Subcutaneous abdominal adipose tissue (tissue), 5 donors: ENCODE data around the gene NXN.
A peak's percentile ranks its signal among the peaks of the same experiment; 100 is the strongest.
"Not testable (repeated sequence)": the region's sequence is repeated elsewhere in the genome, so short reads cannot be mapped to it uniquely, and the experiment has no call there.

Experiments used
- H3K27ac ChIP-seq: one replicate; pipeline ENCODE4 v1.7.0; 2013; ENCODE audit warnings: low read depth, mild to moderate bottlenecking, inconsistent platforms, low read length, moderate library complexity
- H3K27me3 ChIP-seq, 5 donors: one replicate each; pipeline ENCODE4 v1.7.0; 2013; ENCODE audit warnings: low read length in 5 of 5, inconsistent platforms in 1 of 5; ENCODE audit not compliant: control insufficient read depth in 5 of 5, insufficient read depth in 4 of 5
- H3K36me3 ChIP-seq, 5 donors: one replicate each; pipeline ENCODE4 v1.7.0; 2013; ENCODE audit warnings: low read length in 5 of 5; ENCODE audit not compliant: control insufficient read depth in 5 of 5, insufficient read depth in 5 of 5
- H3K4me1 ChIP-seq, 5 donors: one replicate each; pipeline ENCODE4 v1.7.0; 2013; ENCODE audit warnings: low read length in 5 of 5, mild to moderate bottlenecking in 3 of 5, moderate library complexity in 1 of 5; ENCODE audit not compliant: control insufficient read depth in 5 of 5, insufficient read depth in 5 of 5
- H3K4me3 ChIP-seq, 5 donors: one replicate each; pipeline ENCODE4 v1.7.0; 2013; ENCODE audit warnings: low read length in 5 of 5, low read depth in 1 of 5
- H3K9ac ChIP-seq, 5 donors: one replicate each; pipeline ENCODE4 v1.7.0; 2013; ENCODE audit warnings: low read length in 5 of 5, mild to moderate bottlenecking in 4 of 5, moderate library complexity in 3 of 5
- H3K9me3 ChIP-seq, 5 donors: one replicate each; pipeline ENCODE4 v1.7.0; 2013; ENCODE audit warnings: low read length in 5 of 5; ENCODE audit not compliant: control insufficient read depth in 5 of 5
- donor health status: healthy.
- donor health status: healthy.
- donor health status: healthy.
- donor health status: healthy.
- donor health status: healthy.

Gene NXN

DNA sequence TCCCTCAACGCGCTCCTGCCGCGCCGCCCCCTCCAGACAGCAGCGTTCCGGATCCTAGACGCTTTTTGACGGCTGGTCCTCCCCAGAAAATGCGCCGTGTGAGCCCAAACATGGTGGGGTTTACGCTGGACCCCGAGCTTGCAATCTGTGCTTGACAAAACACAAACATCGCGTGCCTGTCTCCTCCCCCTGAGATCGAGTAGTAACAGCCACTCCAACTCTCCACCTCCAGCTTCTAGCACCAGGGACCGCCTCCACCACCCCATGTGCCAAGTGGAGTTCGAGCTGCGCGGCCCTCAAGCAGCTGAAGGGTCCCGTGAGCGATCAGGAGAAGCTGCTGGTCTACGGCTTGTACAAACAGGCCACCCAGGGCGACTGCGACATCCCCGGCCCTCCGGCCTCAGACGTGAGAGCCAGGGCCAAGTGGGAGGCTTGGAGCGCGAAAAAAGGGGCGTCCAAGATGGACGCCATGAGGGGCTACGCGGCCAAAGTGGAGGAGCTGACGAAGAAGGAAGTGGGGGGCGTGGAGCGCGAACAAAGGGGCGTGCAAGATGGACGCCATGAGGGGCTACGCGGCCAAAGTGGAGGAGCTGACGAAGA is 226.9 kb downstream of the NXN start:
- Histone ChIP-seq H3K9ac (peak overlapping the region in 4 of 5 donors; percentile 75 to 89 (median 82)), H3K4me1 (peaks cover 6 to 25% (median 22%) of the 10 kb centered on the region in 5 donors), H3K4me3 (peak overlapping the region; percentile 75 to 86 (median 82)), H3K27me3 (no peaks in the 10 kb centered on the region), H3K36me3 (peaks cover 0 to 20% (median 13%) of the 10 kb centered on the region in 5 donors), H3K27ac (peak overlapping the region; percentile 50), H3K9me3 (no peaks in the 10 kb centered on the region)

DNA sequence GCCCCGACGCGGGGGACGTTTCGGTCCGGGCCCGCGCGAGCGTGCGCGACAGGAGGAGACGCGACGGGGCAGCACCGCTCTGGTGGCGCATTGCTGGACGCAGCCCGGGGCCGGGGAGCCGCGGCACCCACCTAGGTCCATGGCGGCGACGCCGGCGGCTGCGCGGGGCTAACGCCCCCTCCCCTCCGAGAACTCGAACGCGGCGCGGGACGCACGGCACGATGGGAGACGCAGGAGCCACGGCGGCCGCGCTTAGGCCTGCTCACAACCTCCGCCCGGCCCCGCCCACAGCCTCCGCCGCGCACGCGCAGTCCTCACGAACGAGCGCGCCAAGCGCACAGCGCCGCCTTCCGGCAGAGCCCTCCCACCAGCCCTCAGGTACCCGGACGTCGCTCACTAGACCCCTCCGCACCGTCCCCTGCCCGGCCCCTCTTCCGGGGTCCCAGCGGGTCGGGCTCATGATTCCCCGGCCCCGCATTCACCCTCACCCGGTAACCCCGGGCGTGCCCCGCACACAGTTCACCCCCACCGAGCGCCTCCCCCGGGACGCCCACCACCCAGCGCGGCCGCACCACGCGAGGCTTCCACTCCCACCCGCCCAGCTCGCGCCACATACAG is 227.5 kb downstream of the NXN start, which contains the start of gene GEMIN4:
TSS of gene GEMIN4 (minus strand) at position 263 of the 618 bp plus-strand sequence. CDS start at position 141, 122 bp downstream.
- Histone ChIP-seq H3K9me3 (no peaks in the 10 kb centered on the region), H3K4me3 (peak within 1 kb of the TSS; percentile 75 to 86 (median 82)), H3K27me3 (no peaks in the 10 kb centered on the region), H3K9ac (peak within 1 kb of the TSS; percentile 59 to 89 (median 82)), H3K36me3 (peaks cover 0 to 20% (median 17%) of the 10 kb centered on the region in 5 donors), H3K4me1 (peaks cover 6 to 25% (median 22%) of the 10 kb centered on the region in 5 donors), H3K27ac (peak within 1 kb of the TSS; percentile 50)

DNA sequence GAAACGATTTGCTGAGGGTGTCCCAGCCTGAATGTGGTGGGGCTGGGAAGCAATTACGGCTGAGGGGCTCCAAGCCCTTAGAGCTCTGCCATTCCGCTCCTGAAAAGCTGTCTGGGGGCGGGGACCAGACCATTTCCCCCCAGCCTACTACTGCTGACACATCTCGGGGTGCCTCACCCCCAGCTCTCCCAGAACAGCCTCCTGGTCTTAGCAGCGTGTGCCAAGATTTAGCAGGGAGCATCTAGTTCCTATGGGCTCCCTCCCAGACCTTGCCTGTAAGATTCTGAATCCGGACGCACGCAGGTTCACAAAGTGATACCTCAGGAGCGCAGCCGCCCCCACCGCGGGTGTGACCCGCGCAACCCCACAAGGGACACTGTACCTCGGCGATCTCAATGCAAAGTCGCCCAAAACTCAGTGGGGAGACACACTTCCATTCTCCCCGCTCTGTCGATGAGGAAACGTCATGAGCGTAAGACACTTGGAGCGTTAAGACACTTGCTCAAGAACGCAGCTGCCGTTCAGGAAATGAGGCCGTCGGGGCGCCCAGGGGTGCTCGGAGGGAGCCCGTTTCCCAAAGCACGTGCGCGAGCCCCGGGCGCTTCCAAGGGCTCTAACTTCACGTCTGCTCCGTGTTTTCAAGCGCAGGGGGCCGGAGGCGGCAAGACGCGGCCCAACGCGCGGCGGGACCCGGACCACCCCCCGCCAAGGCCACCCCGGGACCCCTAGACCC is 228.1 kb downstream of the NXN start:
- no peaks in the 10 kb centered on the region for H3K9me3 ChIP-seq
- peak overlapping the region; percentile 75 to 82 (median 78) for H3K4me3 ChIP-seq
- peaks cover 0 to 22% (median 17%) of the 10 kb centered on the region in 5 donors for H3K36me3 ChIP-seq
- H3K9ac ChIP-seq: peak overlapping the region; percentile 59 to 89 (median 82)
- H3K4me1 ChIP-seq: peaks cover 6 to 25% (median 22%) of the 10 kb centered on the region in 5 donors
- H3K27me3 ChIP-seq: no peaks in the 10 kb centered on the region
- H3K27ac ChIP-seq: no peak overlapping the region

DNA sequence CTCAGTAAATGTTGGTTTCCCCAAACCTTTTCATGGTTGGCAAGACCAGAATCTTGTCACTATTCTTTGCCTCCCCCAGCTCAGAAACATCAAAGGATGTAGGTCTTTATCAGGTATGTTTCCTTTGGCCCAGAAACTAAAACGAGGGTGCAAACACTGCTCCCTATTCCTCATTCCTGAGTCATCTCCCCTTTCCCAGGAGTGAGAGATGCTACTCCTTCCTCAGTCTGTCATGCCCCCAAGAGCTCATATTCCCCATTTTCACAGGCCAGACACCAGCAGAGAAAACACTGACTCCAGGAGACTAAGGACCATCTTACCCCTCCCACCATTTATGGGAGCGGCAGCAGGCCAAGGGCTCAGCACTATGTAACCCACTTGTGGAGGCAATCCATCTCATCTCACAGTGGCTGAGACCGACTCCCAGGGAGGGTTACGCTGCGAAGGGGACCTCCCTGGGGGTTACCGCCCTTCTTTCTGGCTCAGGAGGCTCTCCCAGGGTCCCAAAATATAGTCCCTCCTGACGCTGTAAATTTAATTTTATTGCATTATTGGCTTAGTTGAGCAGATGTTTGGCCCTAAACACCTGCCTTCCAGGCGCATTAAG is 229.0 kb downstream of the NXN start:
- H3K9me3 ChIP-seq: no peaks in the 10 kb centered on the region
- no peaks in the 10 kb centered on the region for H3K27me3 ChIP-seq
- H3K4me1 ChIP-seq: peaks cover 6 to 25% (median 22%) of the 10 kb centered on the region in 5 donors
- H3K27ac ChIP-seq: no peak overlapping the region
- peak overlapping the region in 2 of 5 donors; percentile 75 to 82 for H3K4me3 ChIP-seq
- peaks cover 0 to 31% (median 25%) of the 10 kb centered on the region in 5 donors for H3K36me3 ChIP-seq
- peak overlapping the region; percentile 59 to 89 (median 82) for H3K9ac ChIP-seq

DNA sequence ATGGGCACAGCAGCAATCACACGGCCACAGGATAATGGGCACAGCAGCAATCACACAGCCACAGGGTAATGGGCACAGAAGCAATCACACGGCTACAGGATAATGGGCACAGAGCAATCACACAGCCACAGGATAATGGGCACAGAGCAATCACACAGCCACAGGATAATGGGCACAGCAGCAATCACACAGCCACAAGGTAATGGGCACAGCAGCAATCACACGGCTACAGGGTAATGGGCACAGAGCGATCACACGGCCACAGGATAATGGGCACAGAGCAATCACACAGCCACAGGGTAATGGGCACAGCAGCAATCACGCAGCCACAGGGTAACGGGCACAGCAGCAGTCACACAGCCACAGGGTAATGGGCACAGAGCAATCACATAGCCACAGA is 230.2 kb downstream of the NXN start:
- peaks cover 1 to 42% (median 35%) of the 10 kb centered on the region in 5 donors for H3K36me3 ChIP-seq

More for the DNA sequence above, 230.2 kb downstream of the NXN start:
- not testable (repeated sequence) for H3K9me3 ChIP-seq, H3K9ac ChIP-seq, H3K27ac ChIP-seq, H3K4me3 ChIP-seq, H3K27me3 ChIP-seq
- peaks cover 6 to 25% (median 22%) of the 10 kb centered on the region in 5 donors for H3K4me1 ChIP-seq
